Ovary (tissue), 9 donors: ENCODE results near the gene ZNF300. TPM values are rescaled to one million over a fixed set of nuclear protein-coding genes. Genes with fewer than 3 reads are reported as not detected.
A peak's percentile ranks its signal among the peaks of the same experiment; 100 is the strongest.

Experiments used
- DNase-seq, 5 donors: peaks; one replicate each; pipeline ENCODE4 v3.0.0-alpha.2; 2019 to 2020
- H3K27ac ChIP-seq, 2 donors: fragments of 200-600 bp; one replicate each; pipeline versions ENCODE4 v1.5.1 to v1.8.0; 2019 to 2022
- H3K27me3 ChIP-seq: fragments of 200-600 bp; one replicate; pipeline ENCODE4 v1.8.0; 2022
- H3K36me3 ChIP-seq: fragments of 200-600 bp; sonication (generic); one replicate; pipeline ENCODE4 v1.5.1; 2019
- H3K4me1 ChIP-seq: one replicate; pipeline ENCODE4 v1.8.1; 2013; ENCODE audit warnings: mild to moderate bottlenecking, moderate library complexity; ENCODE audit not compliant: insufficient read depth
- H3K4me3 ChIP-seq: fragments of 200-600 bp; sonication (generic); one replicate; pipeline ENCODE4 v1.5.1; 2017
- H3K9me3 ChIP-seq, 2 donors: fragments of 200-600 bp in 1 of 2; sonication (generic) in 1 of 2; one replicate each; pipeline versions ENCODE4 v1.5.1 to v1.8.1; 2013 to 2019; ENCODE audit warnings: mild to moderate bottlenecking in 1 of 2, moderate library complexity in 1 of 2
- EP300 ChIP-seq: sonication (generic); formaldehyde crosslinking; IDR thresholded peaks from one replicate; pipeline ENCODE4 v1.6.1; 2017; ENCODE audit warnings: antibody characterized with exemption
- POLR2A ChIP-seq: fragments of 450-650 bp; IDR thresholded peaks from one replicate; pipeline ENCODE4 v1.6.1; 2017; ENCODE audit warnings: antibody characterized with exemption, mild to moderate bottlenecking, moderate library complexity
- WGBS, 3 donors: extraction: QIAGEN DNeasy Blood & Tissue Kit in 1 of 3; methylation state at CpG; one replicate each; pipeline versions ENCODE4 v1.1.5 to v1.1.7; 2013 to 2017; 5-methylcytosine and 5-hydroxymethylcytosine counted together
- intact Hi-C, 4 donors: fragments of 100-400 bp; cut with DNase I; formaldehyde crosslinking; loops; one replicate each; pipeline versions ENCODE4 v1.11.0 to v1.15.1; 2022 to 2023
- polyA plus RNA-seq, 2 donors: library from polyadenylated mRNA; stranded (reverse); fragments of 200-250 nt in 1 of 2; fragments of 350-450 nt in 1 of 2; fragmentation: Illumina TruSeq in 1 of 2; extraction: RNeasy Lipid Tissue Mini Kit (QIAGEN cat#74804) in 1 of 2; gene quantifications; one replicate each; pipeline ENCODE4 v1.2.3, GENCODE V29; 2013 to 2014
- total RNA-seq, 7 donors: library from RNA; depleted of rRNA in 2 of 7; stranded (reverse); fragments of >200 nt in 2 of 7; fragmentation: NEBNext Ultra II Directional in 3 of 7; extraction: Animal tissue kit (Norgen Biotek cat#: 25700) in 3 of 7; gene quantifications; one replicate each; pipeline versions ENCODE4 v1.1.0 to v1.2.4, GENCODE V29; 2016 to 2023
- TF ChIP-seq, protein P1 (sequence below), 3 donors: fragments of 450-650 bp in 2 of 3; fragments of 200-600 bp in 1 of 3; IDR thresholded peaks; one replicate each; pipeline versions ENCODE4 v1.5.1 to v1.8.0; 2016 to 2022; ENCODE audit warnings: antibody characterized with exemption in 3 of 3, mild to moderate bottlenecking in 1 of 3
- donor health status: DM: no; HTN: no; CAD: no; lungs with moderate emphysema.
- donor health status: DM: no; HTN: no; CAD: no.
- donor health status: Bipolar disorder and iron deficiency.
- donor health status: DM: yes; HTN: yes; CAD: no.
- donor health status: DM: no; HTN: no; CAD: no.
- donor health status: DM: yes; HTN: yes; CAD: no.

The ZNF300 gene
- total and polyA plus RNA-seq, 9 donors = 5.8 to 10.0 (median 7.1) TPM

DNA sequence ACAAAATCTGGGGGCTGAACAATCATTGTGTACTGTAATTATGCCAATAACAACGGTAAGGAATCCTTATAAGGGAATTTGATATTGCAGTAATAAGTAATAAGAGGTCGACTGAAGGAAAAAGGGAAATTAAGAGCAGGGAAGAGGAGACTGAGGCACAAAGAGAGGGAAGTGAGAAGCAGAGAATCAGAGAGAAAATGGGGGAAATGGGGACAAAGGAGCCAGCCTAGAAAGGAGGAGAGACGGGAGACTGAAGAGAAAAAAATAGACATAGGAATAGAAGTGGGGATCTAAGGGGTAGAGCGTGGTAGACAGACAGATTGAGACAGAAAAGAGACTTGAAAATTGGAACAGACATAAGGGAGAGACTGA lies 518 bp upstream of the ZNF300 start:
- H3K9me3 ChIP-seq = peaks cover 2 to 11% of the 10 kb centered on the region in 2 donors
- WGBS, 3 donors = 16 to 18% (median 16%) methylated on average over 4 of the region's 4 CpGs

DNA sequence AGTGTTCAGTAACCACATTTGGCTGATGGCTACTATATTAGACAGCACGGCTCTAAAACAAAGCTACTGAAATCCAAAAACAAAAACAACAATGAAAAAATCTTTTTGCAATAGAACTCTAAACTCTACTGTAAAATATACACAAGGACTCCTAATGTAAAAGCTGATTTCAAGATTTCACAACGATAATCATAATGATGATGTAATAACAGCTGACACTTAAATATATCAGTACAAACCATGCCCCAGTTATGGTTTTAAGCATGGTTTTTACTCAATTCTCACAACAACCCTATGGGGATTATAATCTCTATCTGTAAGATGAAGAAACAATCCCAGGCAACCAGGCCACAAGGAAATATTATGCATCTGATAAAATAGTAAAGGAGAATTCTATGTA lies 3.3 kb downstream of the ZNF300 start:
- Histone ChIP-seq H3K36me3 (peaks cover 4% of the 10 kb centered on the region), H3K27me3 (no peaks in the 10 kb centered on the region), H3K4me3 (no peak overlapping the region), H3K27ac (no peak overlapping the region), H3K4me1 (no peaks in the 10 kb centered on the region), H3K9me3 (peaks cover 2 to 25% of the 10 kb centered on the region in 2 donors)
- 96 to 98% (median 96%) methylated on average over 2 of the region's 2 CpGs for WGBS, 3 donors
- intact Hi-C loops = no loop called here
- DNase-seq = no peak
- TF ChIP-seq POLR2A (no peak), EP300 (no peak)
- TF ChIP-seq, protein P1, sequence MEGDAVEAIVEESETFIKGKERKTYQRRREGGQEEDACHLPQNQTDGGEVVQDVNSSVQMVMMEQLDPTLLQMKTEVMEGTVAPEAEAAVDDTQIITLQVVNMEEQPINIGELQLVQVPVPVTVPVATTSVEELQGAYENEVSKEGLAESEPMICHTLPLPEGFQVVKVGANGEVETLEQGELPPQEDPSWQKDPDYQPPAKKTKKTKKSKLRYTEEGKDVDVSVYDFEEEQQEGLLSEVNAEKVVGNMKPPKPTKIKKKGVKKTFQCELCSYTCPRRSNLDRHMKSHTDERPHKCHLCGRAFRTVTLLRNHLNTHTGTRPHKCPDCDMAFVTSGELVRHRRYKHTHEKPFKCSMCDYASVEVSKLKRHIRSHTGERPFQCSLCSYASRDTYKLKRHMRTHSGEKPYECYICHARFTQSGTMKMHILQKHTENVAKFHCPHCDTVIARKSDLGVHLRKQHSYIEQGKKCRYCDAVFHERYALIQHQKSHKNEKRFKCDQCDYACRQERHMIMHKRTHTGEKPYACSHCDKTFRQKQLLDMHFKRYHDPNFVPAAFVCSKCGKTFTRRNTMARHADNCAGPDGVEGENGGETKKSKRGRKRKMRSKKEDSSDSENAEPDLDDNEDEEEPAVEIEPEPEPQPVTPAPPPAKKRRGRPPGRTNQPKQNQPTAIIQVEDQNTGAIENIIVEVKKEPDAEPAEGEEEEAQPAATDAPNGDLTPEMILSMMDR (IDR thresholded peaks at IDR 0.05) = no peak

More for the DNA sequence above, 518 bp upstream of the ZNF300 start:
- no peaks in the 10 kb centered on the region for H3K36me3 ChIP-seq
- TF ChIP-seq, protein P1 (IDR thresholded peaks at IDR 0.05) = no peak
- no peak for TF ChIP-seq POLR2A
- no peak for TF ChIP-seq EP300
- DNase-seq = no peak
- H3K27ac ChIP-seq = peak overlapping the region in 1 of 2 donors; percentile 17
- intact Hi-C loops = no loop called here
- H3K4me3 ChIP-seq = peak overlapping the region; percentile 52
- H3K4me1 ChIP-seq = no peaks in the 10 kb centered on the region
- no peaks in the 10 kb centered on the region for H3K27me3 ChIP-seq

DNA sequence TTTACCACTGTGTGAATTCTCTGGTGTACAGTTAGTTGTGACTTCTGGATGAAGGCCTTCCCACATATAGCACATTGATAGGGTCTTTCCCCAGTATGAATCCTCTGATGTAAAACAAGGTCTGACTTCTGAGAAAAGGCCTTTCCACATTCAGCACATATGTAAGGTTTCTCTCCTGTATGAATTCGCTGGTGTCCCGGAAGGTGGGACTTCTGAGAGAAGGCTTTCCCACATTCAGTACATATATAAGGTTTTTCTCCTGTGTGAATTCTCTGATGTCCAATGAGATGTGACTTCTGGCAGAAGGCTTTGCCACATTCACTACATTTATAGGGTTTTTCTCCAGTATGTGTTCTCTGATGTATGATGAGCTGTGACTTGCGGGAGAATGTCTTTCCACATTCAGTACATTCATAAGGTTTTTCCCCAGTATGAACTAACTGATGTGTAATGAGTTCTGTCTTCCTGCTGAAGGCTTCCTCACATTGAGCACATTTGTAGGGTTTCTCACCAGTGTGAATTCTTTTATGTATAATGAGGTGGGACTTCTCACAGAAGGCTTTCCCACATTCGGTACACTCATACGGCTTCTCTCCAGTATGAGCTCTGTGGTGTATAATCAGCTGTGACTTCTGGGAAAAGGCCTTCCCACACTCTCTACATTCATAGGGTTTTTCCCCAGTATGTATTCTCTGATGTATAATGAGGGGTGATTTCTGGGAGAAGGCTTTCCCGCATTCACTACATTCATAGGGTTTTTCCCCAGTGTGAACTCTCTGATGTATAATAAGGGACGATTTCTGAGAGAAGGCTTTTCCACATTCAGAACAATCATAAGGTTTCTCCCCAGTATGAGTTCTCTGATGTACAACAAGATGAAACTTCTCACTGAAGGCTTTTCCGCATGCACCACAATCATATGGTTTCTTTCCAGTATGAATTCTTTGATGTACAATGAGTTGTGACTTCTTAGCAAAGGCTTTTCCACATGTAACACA lies 9.1 kb downstream of the ZNF300 start:
- Histone ChIP-seq H3K4me3 (no peak overlapping the region), H3K36me3 (peaks cover 4% of the 10 kb centered on the region), H3K27me3 (no peaks in the 10 kb centered on the region), H3K27ac (no peak overlapping the region), H3K9me3 (peaks cover 0 to 33% of the 10 kb centered on the region in 2 donors), H3K4me1 (no peaks in the 10 kb centered on the region)
- 89 to 97% (median 97%) methylated on average over 8 of the region's 8 CpGs for WGBS, 3 donors
- intact Hi-C loops = no loop called here
- DNase-seq = no peak
- TF ChIP-seq, protein P1 (IDR thresholded peaks at IDR 0.05) = no peak
- TF ChIP-seq EP300 (no peak), POLR2A (no peak)

DNA sequence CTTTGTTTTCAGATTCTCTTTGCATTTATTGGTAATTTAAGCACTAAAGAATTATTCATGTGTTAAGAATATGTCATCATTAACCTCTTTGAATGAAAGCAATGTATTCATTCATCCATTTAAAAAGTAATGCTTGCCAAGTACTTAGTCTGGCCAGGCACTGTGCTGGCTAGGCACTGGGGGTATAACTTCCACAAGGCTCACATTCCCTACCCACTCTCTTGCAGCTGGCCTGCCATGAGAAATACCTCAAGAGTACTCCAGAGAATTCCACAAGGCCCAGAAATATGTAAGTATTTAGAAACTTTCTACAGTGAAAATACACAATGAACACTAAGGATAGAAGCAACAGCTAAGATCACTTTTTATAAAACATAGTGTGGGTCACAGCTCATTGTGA lies 25.4 kb downstream of the ZNF300 start:
- Histone ChIP-seq H3K4me1 (no peaks in the 10 kb centered on the region), H3K27me3 (no peaks in the 10 kb centered on the region), H3K36me3 (no peaks in the 10 kb centered on the region), H3K27ac (no peak overlapping the region), H3K4me3 (no peak overlapping the region), H3K9me3 (no peaks in the 10 kb centered on the region)
- TF ChIP-seq EP300 (no peak), POLR2A (no peak)
- TF ChIP-seq, protein P1 (IDR thresholded peaks at IDR 0.05) = no peak
- DNase-seq = no peak
- intact Hi-C loops = no loop called here
